HG03045 (cell line): Measurements from ENCODE around the gene SUSD2.
"Not testable (repeated sequence)": the region's sequence is repeated elsewhere in the genome, so short reads cannot be mapped to it uniquely, and the experiment has no call there.

ENCODE experiments used
- ATAC-seq: cut with Tn5 transposase; IDR thresholded peaks from one replicate; pipeline ENCODE4 v1.9.1; 2021; ENCODE audit warnings: mild to moderate bottlenecking, moderate library complexity; ENCODE audit not compliant: unreplicated experiment

The SUSD2 gene

DNA sequence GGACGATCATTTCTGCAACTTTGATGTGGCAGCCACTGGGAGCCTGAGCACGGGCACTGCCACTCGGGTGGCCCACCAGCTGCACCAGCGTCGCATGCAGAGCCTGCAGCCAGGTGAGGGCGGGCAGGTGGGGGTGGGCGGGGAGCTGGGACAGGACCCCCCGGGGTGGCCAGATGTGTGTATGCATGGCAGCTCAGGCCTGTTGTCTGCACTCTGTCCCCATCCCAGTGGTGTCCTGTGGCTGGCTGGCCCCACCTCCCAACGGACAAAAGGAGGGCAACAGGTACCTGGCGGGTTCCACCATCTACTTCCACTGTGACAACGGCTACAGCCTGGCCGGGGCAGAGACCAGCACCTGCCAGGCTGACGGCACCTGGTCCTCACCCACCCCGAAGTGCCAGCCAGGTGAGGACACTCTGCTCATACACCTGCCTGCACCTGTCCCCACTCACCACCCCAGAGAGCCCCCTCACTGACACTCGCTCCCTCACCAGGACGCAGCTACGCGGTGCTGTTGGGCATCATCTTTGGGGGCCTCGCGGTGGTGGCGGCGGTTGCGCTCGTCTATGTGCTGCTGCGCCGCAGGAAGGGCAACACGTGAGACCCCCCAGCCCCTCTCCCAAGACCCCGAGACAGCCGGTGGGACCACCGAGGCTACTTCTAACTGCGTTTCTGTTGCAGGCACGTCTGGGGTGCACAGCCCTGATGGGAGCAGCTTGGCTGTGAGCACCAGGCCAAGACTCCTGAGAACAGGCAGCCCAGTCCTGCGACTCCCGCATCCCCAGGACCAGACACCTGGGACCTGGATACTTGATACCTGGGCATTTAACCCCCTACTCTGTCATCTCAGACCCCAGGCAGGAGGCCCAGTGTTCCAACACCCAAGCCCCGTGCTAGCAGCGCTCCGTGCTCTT, 6.7 kb downstream of the SUSD2 start:
- ATAC-seq, result no peak

GRCh38 chr22:24188705-24189248, 7.5 kb downstream of the SUSD2 start:
- ATAC-seq, result no peak

- no peak for ATAC-seq
Measured at GRCh38 chr22:24189249-24190158, 8.2 kb downstream of the SUSD2 start.

DNA sequence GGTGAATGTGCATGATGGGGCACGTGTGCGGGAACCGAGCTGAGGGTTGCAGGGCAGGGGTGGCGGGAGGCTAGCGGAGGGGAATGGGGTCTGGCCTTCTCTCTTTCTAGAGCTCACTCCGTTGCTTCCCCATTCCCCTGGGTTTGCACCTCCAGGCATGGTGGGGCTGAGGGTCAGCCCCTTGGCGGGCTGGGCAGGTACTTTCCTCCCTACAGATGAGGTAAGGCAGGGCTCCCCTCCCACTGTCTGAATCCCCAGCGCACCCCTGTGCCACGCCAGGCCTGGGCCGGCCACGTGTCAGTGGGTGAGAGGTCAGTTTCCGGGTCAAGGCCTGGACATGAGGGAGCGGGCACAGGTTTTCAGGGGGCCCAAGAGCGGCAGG, 8.9 kb downstream of the SUSD2 start:
- no peak for ATAC-seq

GRCh38 chr22:24190596-24191208, 9.4 kb downstream of the SUSD2 start:
- ATAC-seq, result no peak

DNA sequence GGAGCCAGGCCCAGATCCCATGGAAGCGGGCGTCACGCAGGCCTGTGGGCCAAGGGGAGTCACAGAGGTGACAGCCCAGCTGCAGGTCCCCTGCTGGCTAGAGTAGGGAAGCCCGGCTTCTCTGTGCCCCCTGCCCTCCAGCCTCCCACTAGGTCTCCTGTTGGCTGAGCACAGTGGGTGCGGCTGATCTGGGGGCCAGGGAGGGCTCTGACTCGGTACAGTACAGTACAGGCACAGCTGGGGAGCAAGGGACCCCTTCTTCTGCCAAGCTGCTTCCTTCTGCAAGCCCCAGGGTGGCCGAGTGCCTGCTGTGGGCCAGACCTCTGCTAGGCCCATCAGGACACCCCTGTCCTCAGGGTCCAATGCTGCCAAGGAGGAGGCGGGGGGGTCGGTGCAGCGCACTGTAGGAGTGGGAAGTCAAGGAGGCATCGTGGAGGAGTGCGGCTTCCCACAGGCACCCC, 10.1 kb downstream of the SUSD2 start:
- no peak for ATAC-seq

DNA sequence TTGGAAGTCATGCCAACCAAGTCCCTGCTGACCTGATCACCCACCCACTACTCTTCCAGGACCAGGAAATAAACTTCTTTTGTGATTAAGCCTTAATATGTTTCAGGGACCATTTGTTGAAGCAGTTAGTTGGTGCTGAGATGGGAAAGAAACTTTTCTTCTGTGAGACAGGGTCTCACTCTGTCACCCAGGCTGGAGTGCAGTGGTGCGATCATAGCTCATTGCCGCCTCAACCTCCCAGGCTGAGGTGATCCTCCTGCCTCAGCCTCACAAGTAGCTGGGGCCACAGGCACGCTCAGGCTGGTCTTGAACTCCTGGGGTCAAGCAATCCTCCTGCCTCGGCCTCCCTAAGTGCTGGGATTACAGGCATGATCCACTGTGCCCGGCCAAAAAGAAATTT, 10.6 kb downstream of the SUSD2 start:
- ATAC-seq, result no peak

GRCh38 chr22:24198682-24199052, 17.4 kb downstream of the SUSD2 start:
- ATAC-seq, result no peak

DNA sequence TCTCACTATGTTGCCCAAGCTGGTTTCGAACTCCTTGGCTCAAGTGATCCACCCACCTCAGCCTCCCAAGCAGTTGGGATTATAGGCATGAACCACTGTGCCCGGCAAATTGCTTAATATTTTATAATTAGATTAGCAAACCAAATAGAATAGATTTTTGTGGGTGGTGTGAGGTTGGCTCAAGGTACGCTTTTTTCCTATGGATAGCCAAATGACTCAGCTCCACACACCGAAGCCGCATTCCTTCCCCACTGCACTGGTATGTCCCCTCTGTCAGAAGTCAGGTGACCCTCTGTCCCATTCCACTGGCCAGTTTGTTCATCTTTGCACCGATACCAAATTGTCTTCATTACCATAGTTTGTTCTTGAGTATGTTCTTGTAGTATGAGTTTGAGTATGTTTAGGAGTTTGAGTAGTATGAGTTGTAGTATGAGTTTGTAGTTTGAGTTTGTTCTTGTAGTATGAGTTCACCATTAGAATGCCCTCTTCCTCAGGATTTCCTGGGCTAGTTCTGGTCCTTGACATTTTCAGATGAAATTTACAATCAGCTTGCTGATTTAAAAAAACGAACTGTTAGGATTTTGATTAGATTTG, 19.4 kb downstream of the SUSD2 start:
- no peak for ATAC-seq

GRCh38 chr22:24201681-24202614, 20.7 kb downstream of the SUSD2 start:
- no peak for ATAC-seq

GRCh38 chr22:24203856-24204255, 22.6 kb downstream of the SUSD2 start:
- not testable (repeated sequence) for ATAC-seq

DNA sequence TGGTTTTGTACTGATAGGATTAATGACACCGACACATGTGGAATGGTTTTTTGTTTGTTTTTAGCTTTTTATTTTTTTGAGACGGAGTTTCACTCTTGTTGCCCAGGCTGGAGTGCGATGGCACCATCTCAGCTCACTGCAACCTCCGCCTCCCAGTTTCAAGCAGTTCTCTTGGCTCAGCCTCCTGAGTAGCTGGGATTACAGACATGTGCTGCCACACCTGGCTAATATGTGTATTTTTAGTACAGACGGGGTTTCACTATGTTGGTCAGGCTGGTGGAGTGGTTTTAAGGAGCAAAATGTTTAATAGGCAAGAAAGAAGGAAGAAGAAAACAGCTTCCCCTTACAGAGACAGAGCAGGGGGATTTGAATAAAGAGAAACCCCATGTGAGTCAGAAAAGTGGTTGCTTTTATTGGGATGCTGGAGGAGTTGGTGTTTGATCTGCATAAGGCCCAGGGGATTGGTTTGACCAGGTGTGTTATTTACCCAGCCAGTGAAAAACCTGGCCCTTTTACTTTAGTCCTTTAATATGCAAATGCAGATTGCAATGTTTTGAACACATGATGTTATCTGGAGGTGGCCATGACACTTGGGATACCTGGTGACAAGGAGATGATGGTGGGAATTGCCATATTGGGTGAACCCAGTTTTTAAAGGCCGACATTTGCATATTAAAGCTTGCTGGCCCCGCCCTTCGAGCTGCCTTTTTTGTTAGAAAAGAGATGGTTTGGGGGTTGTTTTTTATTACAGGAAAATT, 24.3 kb downstream of the SUSD2 start:
- no peak for ATAC-seq

GRCh38 chr22:24206460-24207263, 25.4 kb downstream of the SUSD2 start:
- not testable (repeated sequence) for ATAC-seq

DNA sequence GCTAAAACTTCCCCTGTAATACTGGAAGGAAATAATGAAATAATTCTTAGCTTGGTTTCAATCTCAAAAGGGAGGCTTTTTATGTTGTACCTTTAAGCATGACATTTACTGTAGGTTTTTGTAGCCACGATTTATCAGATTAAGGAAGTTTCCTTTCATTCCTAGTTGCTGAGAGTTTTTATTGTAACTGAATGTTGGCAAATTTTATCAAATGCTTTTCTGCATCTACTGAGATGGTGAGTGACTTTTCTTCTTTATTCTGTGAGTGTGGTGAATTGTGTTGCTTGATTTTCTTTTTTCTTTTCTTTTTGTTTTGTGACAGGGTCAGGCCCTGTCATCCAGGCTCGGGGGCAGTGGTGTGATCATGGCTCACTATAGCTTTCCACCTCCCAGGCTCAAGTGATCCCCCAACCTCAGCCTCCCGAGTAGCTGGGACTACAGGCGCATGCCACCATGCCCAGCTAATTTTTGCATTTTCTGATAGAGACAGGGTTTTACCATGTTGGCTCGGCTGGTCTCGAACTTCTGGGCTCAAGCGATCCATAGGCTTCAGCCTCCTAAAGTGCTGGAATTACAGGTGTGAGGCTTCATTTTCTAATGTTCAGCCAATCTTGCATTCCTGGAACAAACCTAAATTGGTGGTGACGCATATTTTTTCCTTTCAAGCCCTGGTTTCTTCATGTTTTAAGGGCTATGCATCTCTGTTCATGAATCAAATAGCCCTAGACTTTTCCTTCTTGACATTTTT, 26.2 kb downstream of the SUSD2 start:
- ATAC-seq, result no peak

DNA sequence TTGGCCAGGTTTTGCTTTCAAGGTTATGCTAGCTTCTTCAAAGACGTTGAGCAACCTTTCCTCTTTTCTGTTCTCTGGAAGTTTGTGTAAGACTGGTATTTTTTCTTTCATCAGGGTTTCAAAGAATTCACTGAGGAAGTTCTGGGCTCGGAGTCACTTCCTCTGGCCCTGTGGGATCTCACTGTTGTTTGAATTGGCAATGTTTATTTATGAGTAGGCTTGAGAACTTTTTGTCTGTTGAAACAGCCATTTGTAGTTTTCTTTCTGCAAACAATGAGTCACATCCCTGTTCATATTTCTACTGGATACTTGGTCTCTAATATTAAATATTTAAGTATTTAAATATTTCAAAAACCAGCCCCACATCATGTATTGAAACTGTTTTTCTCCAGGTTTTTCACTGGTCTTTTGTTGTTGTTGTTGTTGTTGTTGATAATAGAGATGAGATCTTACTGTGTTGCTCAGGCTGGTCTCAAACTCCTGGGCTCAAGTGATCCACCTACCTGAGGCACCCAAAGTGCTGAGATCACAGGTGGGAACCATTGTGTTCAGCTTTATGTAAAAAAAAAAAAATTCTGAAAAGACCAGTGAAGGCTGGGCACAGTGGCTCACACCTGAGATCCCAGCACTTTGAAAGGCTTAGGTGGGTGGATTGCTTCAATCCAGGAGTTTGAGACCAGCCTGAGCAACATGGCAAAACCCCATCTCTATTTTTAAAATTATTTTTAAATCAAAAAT, 26.9 kb downstream of the SUSD2 start:
- no peak for ATAC-seq

DNA sequence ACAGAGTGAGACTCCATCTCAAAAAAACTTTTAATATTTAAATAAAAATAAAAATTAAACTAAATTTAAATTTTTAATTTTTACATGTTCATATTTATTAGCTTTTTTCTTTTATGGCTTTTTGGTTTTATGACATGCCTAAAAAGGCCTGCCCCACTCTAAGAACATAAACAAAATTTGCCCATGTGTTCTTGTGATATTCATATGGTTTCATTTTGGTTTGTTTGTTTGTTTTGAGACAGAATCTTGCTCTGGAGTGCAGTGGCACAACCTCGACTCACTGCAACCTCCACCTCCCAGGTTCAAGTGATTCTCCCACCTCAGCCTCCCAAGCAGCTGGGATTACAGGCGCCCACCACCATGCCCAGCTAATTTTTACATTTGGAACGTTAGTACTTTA, 27.7 kb downstream of the SUSD2 start:
- ATAC-seq, result no peak

GRCh38 chr22:24209687-24210086, 28.4 kb downstream of the SUSD2 start:
- no peak for ATAC-seq
